ENCODE results near the gene AGBL5. TPM values are rescaled to one million over a fixed set of nuclear protein-coding genes. Genes with fewer than 3 reads are reported as not detected.
"Not testable (repeated sequence)": the region's sequence is repeated elsewhere in the genome, so short reads cannot be mapped to it uniquely, and the experiment has no call there.

The AGBL5 gene
- total and polyA plus RNA-seq, 12 donors: 4.2 to 16.8 (median 10.4) TPM

- intact Hi-C loops (cut with DNase I): loop anchor here in 1 of 10 donors (5.0 to 10.0 kb wide), 2 partner anchors 44 to 187 kb away; no protein-coding TSS in a partner anchor
- Histone ChIP-seq H3K36me3 (no peaks in the 10 kb centered on the region), H3K4me3 (no peak overlapping the region), H3K27ac (no peak overlapping the region), H3K9me3 (no peaks in the 10 kb centered on the region), H3K27me3 (peaks cover 0 to 25% (median 7%) of the 10 kb centered on the region in 7 donors), H3K4me1 (no peaks in the 10 kb centered on the region)
- TF ChIP-seq CTCF (IDR thresholded peaks at IDR 0.05): no peak
- WGBS, 2 donors: 79 to 80% methylated on average over 2 of the region's 2 CpGs
- ATAC-seq (no peak), DNase-seq (no peak)
These were observed 56.8 kb downstream of the AGBL5 start for GRCh38 chr2:27108221-27108620.

GRCh38 chr2:27109083-27109482, 57.6 kb downstream of the AGBL5 start:
- DNase-seq (no peak), ATAC-seq (no peak)
- peaks cover 0 to 21% (median 7%) of the 10 kb centered on the region in 7 donors for H3K27me3 ChIP-seq
- H3K9me3 ChIP-seq: no peaks in the 10 kb centered on the region
- intact Hi-C loops (cut with DNase I): loop anchor here in 1 of 10 donors (5.0 to 10.0 kb wide), 2 partner anchors 43 to 186 kb away; no protein-coding TSS in a partner anchor
- H3K27ac ChIP-seq: no peak overlapping the region
- H3K36me3 ChIP-seq: no peaks in the 10 kb centered on the region
- 89 to 93% methylated on average over 3 of the region's 3 CpGs for WGBS, 2 donors
- H3K4me1 ChIP-seq: no peaks in the 10 kb centered on the region
- no peak for TF ChIP-seq CTCF (IDR thresholded peaks at IDR 0.05)
- H3K4me3 ChIP-seq: no peak overlapping the region

GRCh38 chr2:27110603-27111352, 59.3 kb downstream of the AGBL5 start:
- DNase-seq; H3K36me3 ChIP-seq; intact Hi-C loops (cut with DNase I); H3K9me3 ChIP-seq; ATAC-seq; H3K4me1 ChIP-seq; H3K27ac ChIP-seq; H3K4me3 ChIP-seq: not testable (repeated sequence)
- 84 to 87% methylated on average over 24 of the region's 24 CpGs for WGBS, 2 donors
- H3K27me3 ChIP-seq: peaks cover 0 to 12% (median 0%) of the 10 kb centered on the region in 7 donors

- H3K27ac ChIP-seq; ATAC-seq; H3K4me1 ChIP-seq; H3K36me3 ChIP-seq; H3K4me3 ChIP-seq; intact Hi-C loops (cut with DNase I); DNase-seq; H3K9me3 ChIP-seq: not testable (repeated sequence)
- 88 to 93% methylated on average over 49 of the region's 49 CpGs for WGBS, 2 donors
- peaks cover 0 to 12% (median 2%) of the 10 kb centered on the region in 7 donors for H3K27me3 ChIP-seq
These were observed 60.1 kb downstream of the AGBL5 start for GRCh38 chr2:27111392-27112078.

GRCh38 chr2:27115519-27115918, 64.1 kb downstream of the AGBL5 start:
- Histone ChIP-seq H3K9me3 (no peaks in the 10 kb centered on the region), H3K27me3 (peaks cover 3 to 37% (median 28%) of the 10 kb centered on the region in 7 donors), H3K36me3 (no peaks in the 10 kb centered on the region), H3K4me1 (peaks cover 4 to 11% (median 6%) of the 10 kb centered on the region in 9 donors), H3K4me3 (no peak overlapping the region), H3K27ac (no peak overlapping the region)
- WGBS, 2 donors: 67 to 76% methylated on average over 2 of the region's 2 CpGs
- intact Hi-C loops (cut with DNase I): no loop called here
- no peak for DNase-seq
- TF ChIP-seq CTCF (IDR thresholded peaks at IDR 0.05): no peak
- ATAC-seq: no peak

Measured in heart right ventricle (tissue), 16 donors.